Lower lobe of right lung (tissue), 2 donors: ENCODE results near the gene ACER2. TPM values are rescaled to one million over a fixed set of nuclear protein-coding genes. Genes with fewer than 3 reads are reported as not detected.

Experiments
- ATAC-seq, 2 donors: fragments of 200-7000 bp; cut with Tn5 transposase; one replicate each; pipeline ENCODE4 v1.9.1; 2020 to 2022; ENCODE audit warnings: mild to moderate bottlenecking in 2 of 2, moderate library complexity in 2 of 2
- DNase-seq: peaks from one replicate; pipeline ENCODE4 v3.0.0-alpha.2; 2020
- H3K27ac ChIP-seq: fragments of 200-600 bp; one replicate; pipeline ENCODE4 v1.8.0; 2022
- H3K27me3 ChIP-seq: fragments of 200-600 bp; one replicate; pipeline ENCODE4 v1.8.0; 2022; ENCODE audit warnings: low read depth
- H3K36me3 ChIP-seq: fragments of 200-600 bp; one replicate; pipeline ENCODE4 v1.8.0; 2022; ENCODE audit warnings: mild to moderate bottlenecking
- H3K4me1 ChIP-seq: fragments of 200-600 bp; one replicate; pipeline ENCODE4 v1.8.0; 2022
- H3K4me3 ChIP-seq: fragments of 200-600 bp; one replicate; pipeline ENCODE4 v1.8.0; 2022; ENCODE audit warnings: mild to moderate bottlenecking
- H3K9me3 ChIP-seq: fragments of 200-600 bp; one replicate; pipeline ENCODE4 v1.8.0; 2022
- CTCF ChIP-seq: fragments of 200-600 bp; IDR thresholded peaks from one replicate; pipeline ENCODE4 v1.8.0; 2022; ENCODE audit warnings: antibody characterized with exemption, mild to moderate bottlenecking
- intact Hi-C: fragments of 100-400 bp; cut with DNase I; formaldehyde crosslinking; loops from one replicate; pipeline ENCODE4 v1.11.0; 2022
- total RNA-seq: library from RNA; stranded (reverse); fragmentation: NEBNext Ultra II Directional; extraction: Animal tissue kit (Norgen Biotek cat#: 25700); gene quantifications from one replicate; pipeline ENCODE4 v1.2.1, GENCODE V29; 2021
- donor health status: DM: no; HTN: yes; CAD: no; lungs with severe emphysema.

ACER2 gene
- total RNA-seq, 1 donor from 2014 or later, result 5.9 TPM

- no peak for TF ChIP-seq CTCF
- DNase-seq, result no peak
- Histone ChIP-seq H3K27me3 (no peaks in the 10 kb centered on the region), H3K4me1 (peaks cover 11% of the 10 kb centered on the region), H3K36me3 (no peaks in the 10 kb centered on the region), H3K27ac (no peak overlapping the region), H3K9me3 (no peaks in the 10 kb centered on the region), H3K4me3 (no peak overlapping the region)
- ATAC-seq, result no peak
- intact Hi-C loops, result no loop called here
These were observed 60.5 kb downstream of the ACER2 start for GRCh38 chr9:19469271-19469670.

GRCh38 chr9:19470567-19470966 is 61.8 kb downstream of the ACER2 start:
- no peak for DNase-seq
- Histone ChIP-seq H3K36me3 (no peaks in the 10 kb centered on the region), H3K4me1 (peaks cover 11% of the 10 kb centered on the region), H3K27ac (no peak overlapping the region), H3K9me3 (no peaks in the 10 kb centered on the region), H3K27me3 (no peaks in the 10 kb centered on the region), H3K4me3 (no peak overlapping the region)
- ATAC-seq, result no peak
- no peak for TF ChIP-seq CTCF
- intact Hi-C loops, result no loop called here

GRCh38 chr9:19470981-19471650 is 62.3 kb downstream of the ACER2 start:
- intact Hi-C loops, result no loop called here
- DNase-seq, result no peak

GRCh38 chr9:19471737-19472648 is 63.2 kb downstream of the ACER2 start:
- Histone ChIP-seq H3K27ac (no peak overlapping the region), H3K4me3 (peak overlapping the region; percentile 17), H3K27me3 (no peaks in the 10 kb centered on the region), H3K36me3 (no peaks in the 10 kb centered on the region), H3K9me3 (no peaks in the 10 kb centered on the region), H3K4me1 (peaks cover 11% of the 10 kb centered on the region)
- ATAC-seq (peak; percentile 81), DNase-seq (peak; percentile 55)
- TF ChIP-seq CTCF, result peak; percentile 82
- intact Hi-C loops, result no loop called here

More at GRCh38 chr9:19470981-19471650, 62.3 kb downstream of the ACER2 start:
- no peak overlapping the region for H3K4me3 ChIP-seq
- peaks cover 11% of the 10 kb centered on the region for H3K4me1 ChIP-seq
- H3K27ac ChIP-seq, result no peak overlapping the region
- no peaks in the 10 kb centered on the region for H3K9me3 ChIP-seq
- H3K36me3 ChIP-seq, result no peaks in the 10 kb centered on the region
- ATAC-seq, result no peak
- no peak for TF ChIP-seq CTCF
- no peaks in the 10 kb centered on the region for H3K27me3 ChIP-seq

- Histone ChIP-seq H3K27ac (no peak overlapping the region), H3K9me3 (no peaks in the 10 kb centered on the region), H3K4me1 (peaks cover 11% of the 10 kb centered on the region), H3K27me3 (no peaks in the 10 kb centered on the region), H3K36me3 (no peaks in the 10 kb centered on the region), H3K4me3 (no peak overlapping the region)
- TF ChIP-seq CTCF, result no peak
- ATAC-seq (no peak), DNase-seq (no peak)
- intact Hi-C loops, result no loop called here
These were observed 64.8 kb downstream of the ACER2 start for GRCh38 chr9:19473605-19474004.
